SHP77 treated with DMSO at 0.1 percent for 48 hours (cell line): ENCODE data around the gene ATP9A.
A peak's percentile ranks its signal among the peaks of the same experiment; 100 is the strongest.
"Not testable (repeated sequence)": the region's sequence is repeated elsewhere in the genome, so short reads cannot be mapped to it uniquely, and the experiment has no call there.

Experiments used
- DNase-seq: peaks from one replicate; lab custom pipeline; 2025; lab: John Stamatoyannopoulos, UW

Gene ATP9A

GRCh38 chr20:51767867-51768758 is at the start of gene ATP9A:
TSS of gene ATP9A (minus strand) at chr20:51768390. CDS start at chr20:51768369, 21 bp downstream.
- no peak for DNase-seq

GRCh38 chr20:51816856-51817255 is 48.7 kb upstream of the ATP9A start:
- DNase-seq: not testable (repeated sequence)

- no peak for DNase-seq
These were observed 47.3 kb upstream of the ATP9A start for GRCh38 chr20:51815383-51816076.

- DNase-seq: no peak
These were observed 44.7 kb upstream of the ATP9A start for GRCh38 chr20:51812861-51813260.

- DNase-seq: no peak
These were observed 43.4 kb upstream of the ATP9A start for GRCh38 chr20:51811514-51812128.

GRCh38 chr20:51811042-51811355 is 42.8 kb upstream of the ATP9A start:
- DNase-seq: no peak

- no peak for DNase-seq
These were observed 42.2 kb upstream of the ATP9A start for GRCh38 chr20:51810155-51811041.

- no peak for DNase-seq
These were observed 39.6 kb upstream of the ATP9A start for GRCh38 chr20:51807720-51808250.

GRCh38 chr20:51804754-51805153 is 36.6 kb upstream of the ATP9A start:
- no peak for DNase-seq

GRCh38 chr20:51803148-51803854 is 35.1 kb upstream of the ATP9A start:
- no peak for DNase-seq

- DNase-seq: no peak
These were observed 34.1 kb upstream of the ATP9A start, which contains the start of gene SALL4 for GRCh38 chr20:51802170-51802751. TSS of gene SALL4 (minus strand) at chr20:51802521. CDS start at chr20:51802408, 113 bp downstream.

GRCh38 chr20:51801823-51802123 is 33.6 kb upstream of the ATP9A start:
- DNase-seq: no peak

GRCh38 chr20:51801122-51801822 is 33.1 kb upstream of the ATP9A start:
- no peak for DNase-seq

GRCh38 chr20:51800872-51801121 is 32.6 kb upstream of the ATP9A start:
- no peak for DNase-seq

GRCh38 chr20:51800060-51800871 is 32.1 kb upstream of the ATP9A start:
- DNase-seq: no peak

- DNase-seq: no peak
These were observed 31.2 kb upstream of the ATP9A start for GRCh38 chr20:51799401-51799860.

GRCh38 chr20:51797357-51798025 is 29.3 kb upstream of the ATP9A start:
- peak; percentile 2 for DNase-seq

GRCh38 chr20:51796340-51796739 is 28.1 kb upstream of the ATP9A start:
- DNase-seq: no peak

GRCh38 chr20:51792960-51793359 is 24.8 kb upstream of the ATP9A start:
- DNase-seq: no peak
